Liver (tissue), 9 donors: ENCODE data around the gene ERP44. TPM values are rescaled to one million over a fixed set of nuclear protein-coding genes. Genes with fewer than 3 reads are reported as not detected.

Experiments used
- DNase-seq: peaks from one replicate; pipeline ENCODE4 v3.0.0-alpha.2; 2017; ENCODE audit warnings: low spot score
- H3K27ac ChIP-seq, 2 donors: one replicate each; pipeline ENCODE4 v1.7.0; 2013; ENCODE audit warnings: inconsistent platforms in 2 of 2, low read length in 2 of 2, control low read depth in 1 of 2, low read depth in 1 of 2, mild to moderate bottlenecking in 1 of 2
- H3K27me3 ChIP-seq, 4 donors: one replicate each; pipeline versions ENCODE4 v1.6.1 to v1.7.0; 2013; ENCODE audit warnings: low read length in 3 of 4, inconsistent platforms in 1 of 4, mild to moderate bottlenecking in 1 of 4, moderate library complexity in 1 of 4; ENCODE audit not compliant: control insufficient read depth in 4 of 4, insufficient read depth in 4 of 4
- H3K36me3 ChIP-seq, 4 donors: one replicate each; pipeline versions ENCODE4 v1.6.1 to v1.7.0; 2013; ENCODE audit warnings: low read length in 3 of 4, mild to moderate bottlenecking in 3 of 4, low read depth in 1 of 4, moderate library complexity in 1 of 4; ENCODE audit not compliant: control insufficient read depth in 4 of 4, insufficient read depth in 3 of 4
- H3K4me1 ChIP-seq, 4 donors: one replicate each; pipeline versions ENCODE4 v1.6.1 to v1.7.0; 2013; ENCODE audit warnings: low read length in 3 of 4, mild to moderate bottlenecking in 3 of 4, moderate library complexity in 1 of 4; ENCODE audit not compliant: control insufficient read depth in 4 of 4, insufficient read depth in 4 of 4
- H3K4me3 ChIP-seq, 3 donors: one replicate each; pipeline versions ENCODE4 v1.6.1 to v1.7.0; 2013; ENCODE audit warnings: low read length in 3 of 3, control low read depth in 1 of 3, low read depth in 1 of 3, mild to moderate bottlenecking in 1 of 3
- H3K9ac ChIP-seq, 2 donors: one replicate each; pipeline ENCODE4 v1.7.0; 2013; ENCODE audit warnings: low read length in 2 of 2, mild to moderate bottlenecking in 2 of 2, moderate library complexity in 2 of 2, control low read depth in 1 of 2, low read depth in 1 of 2
- H3K9me3 ChIP-seq, 4 donors: one replicate each; pipeline versions ENCODE4 v1.6.1 to v1.7.0; 2013; ENCODE audit warnings: low read length in 3 of 4; ENCODE audit not compliant: control insufficient read depth in 4 of 4
- EGR1 ChIP-seq, 2 donors: IDR thresholded peaks; 2 replicates each; pipeline ENCODE4 v1.6.1; 2016 to 2018; ENCODE audit warnings: antibody characterized with exemption in 2 of 2, low read depth in 2 of 2
- FOXA1 ChIP-seq: IDR thresholded peaks from 2 replicates; pipeline ENCODE4 v1.6.1; 2016; ENCODE audit warnings: antibody characterized with exemption
- FOXA2 ChIP-seq: IDR thresholded peaks from 2 replicates; pipeline ENCODE4 v1.6.1; 2016; ENCODE audit warnings: antibody characterized with exemption
- GABPA ChIP-seq, 2 donors: IDR thresholded peaks in 1 of 2; conservative IDR thresholded peaks in 1 of 2; 2 replicates each; pipeline ENCODE4 v1.6.1; 2016; ENCODE audit warnings: antibody characterized with exemption in 2 of 2, mild to moderate bottlenecking in 1 of 2, moderate library complexity in 1 of 2
- HNF4A ChIP-seq, 2 donors: conservative IDR thresholded peaks; 2 replicates each; pipeline ENCODE4 v1.6.1; 2016; ENCODE audit warnings: antibody characterized with exemption in 2 of 2, mild to moderate bottlenecking in 2 of 2
- HNF4G ChIP-seq: IDR thresholded peaks from 2 replicates; pipeline ENCODE4 v1.6.1; 2016; ENCODE audit warnings: antibody characterized with exemption
- JUND ChIP-seq, 2 donors: IDR thresholded peaks; 2 replicates each; pipeline ENCODE4 v1.6.1; 2016; ENCODE audit warnings: antibody characterized with exemption in 2 of 2
- RAD21 ChIP-seq, 2 donors: IDR thresholded peaks; 2 replicates each; pipeline ENCODE4 v1.6.1; 2016; ENCODE audit warnings: antibody characterized with exemption in 2 of 2, mild to moderate bottlenecking in 2 of 2
- RXRA ChIP-seq, 2 donors: IDR thresholded peaks; 2 replicates each; pipeline ENCODE4 v1.6.1; 2017 to 2018; ENCODE audit warnings: antibody characterized with exemption in 2 of 2, mild to moderate bottlenecking in 1 of 2
- SP1 ChIP-seq: IDR thresholded peaks from 2 replicates; pipeline ENCODE4 v1.6.1; 2018; ENCODE audit warnings: antibody characterized with exemption, mild to moderate bottlenecking
- ZBTB33 ChIP-seq: IDR thresholded peaks from 2 replicates; pipeline ENCODE4 v1.6.1; 2016; ENCODE audit warnings: antibody characterized with exemption
- WGBS: extraction: QIAGEN DNeasy Blood & Tissue Kit; methylation state at CpG from one replicate; pipeline ENCODE4 v1.1.7; 2013; 5-methylcytosine and 5-hydroxymethylcytosine counted together
- polyA plus RNA-seq, 2 donors: library from polyadenylated mRNA; stranded (reverse) in 1 of 2; unstranded in 1 of 2; fragments of 200-250 nt in 1 of 2; fragments of >200 nt in 1 of 2; fragmentation: Nextera tagmentation in 1 of 2; extraction: Ambion mirVana in 1 of 2; gene quantifications; one replicate each; pipeline versions ENCODE4 v1.2.1 to v1.2.3, GENCODE V29; 2013 to 2015
- total RNA-seq, 2 donors: library from RNA; depleted of rRNA; stranded (reverse); fragments of >200 nt; gene quantifications; one replicate each; pipeline ENCODE4 v1.2.3, GENCODE V29; 2014
- TF ChIP-seq, protein P1 (sequence below): fragments of 150-350 bp; IDR thresholded peaks from 2 replicates; pipeline ENCODE4 v1.5.1; 2017; ENCODE audit warnings: improper control_type of control experiment, low read depth, low read length; ENCODE audit not compliant: missing input control
- TF ChIP-seq, protein P2 (sequence below): IDR thresholded peaks from 2 replicates; pipeline ENCODE4 v1.6.1; 2016; ENCODE audit warnings: antibody characterized with exemption
- TF ChIP-seq, protein P3 (sequence below): IDR thresholded peaks from 2 replicates; pipeline ENCODE4 v1.6.1; 2016; ENCODE audit warnings: antibody characterized with exemption
- donor health status: healthy.
- donor health status: healthy.
- donor health status: healthy.
- donor health status: healthy.
- donor health status: healthy.

The ERP44 gene
- total and polyA plus RNA-seq, 4 donors = 13.0 to 26.8 (median 19.3) TPM

- no peak for DNase-seq
- H3K36me3 ChIP-seq = peaks cover 0 to 3% (median 1%) of the 10 kb centered on the region in 4 donors
- H3K27ac ChIP-seq = no peak overlapping the region
Measured at GRCh38 chr9:100033877-100034551, 64.8 kb downstream of the ERP44 start.

GRCh38 chr9:100030548-100030947 is 68.3 kb downstream of the ERP44 start:
- H3K27ac ChIP-seq = no peak overlapping the region
- WGBS = 96% methylated on average over 2 of the region's 2 CpGs
- peaks cover 0 to 3% (median 1%) of the 10 kb centered on the region in 4 donors for H3K36me3 ChIP-seq
- no peak overlapping the region for H3K9ac ChIP-seq
- DNase-seq = no peak
- H3K4me1 ChIP-seq = peaks cover 0 to 3% (median 1%) of the 10 kb centered on the region in 4 donors
- TF ChIP-seq, protein P1, sequence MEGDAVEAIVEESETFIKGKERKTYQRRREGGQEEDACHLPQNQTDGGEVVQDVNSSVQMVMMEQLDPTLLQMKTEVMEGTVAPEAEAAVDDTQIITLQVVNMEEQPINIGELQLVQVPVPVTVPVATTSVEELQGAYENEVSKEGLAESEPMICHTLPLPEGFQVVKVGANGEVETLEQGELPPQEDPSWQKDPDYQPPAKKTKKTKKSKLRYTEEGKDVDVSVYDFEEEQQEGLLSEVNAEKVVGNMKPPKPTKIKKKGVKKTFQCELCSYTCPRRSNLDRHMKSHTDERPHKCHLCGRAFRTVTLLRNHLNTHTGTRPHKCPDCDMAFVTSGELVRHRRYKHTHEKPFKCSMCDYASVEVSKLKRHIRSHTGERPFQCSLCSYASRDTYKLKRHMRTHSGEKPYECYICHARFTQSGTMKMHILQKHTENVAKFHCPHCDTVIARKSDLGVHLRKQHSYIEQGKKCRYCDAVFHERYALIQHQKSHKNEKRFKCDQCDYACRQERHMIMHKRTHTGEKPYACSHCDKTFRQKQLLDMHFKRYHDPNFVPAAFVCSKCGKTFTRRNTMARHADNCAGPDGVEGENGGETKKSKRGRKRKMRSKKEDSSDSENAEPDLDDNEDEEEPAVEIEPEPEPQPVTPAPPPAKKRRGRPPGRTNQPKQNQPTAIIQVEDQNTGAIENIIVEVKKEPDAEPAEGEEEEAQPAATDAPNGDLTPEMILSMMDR = no peak
- TF ChIP-seq, protein P2, sequence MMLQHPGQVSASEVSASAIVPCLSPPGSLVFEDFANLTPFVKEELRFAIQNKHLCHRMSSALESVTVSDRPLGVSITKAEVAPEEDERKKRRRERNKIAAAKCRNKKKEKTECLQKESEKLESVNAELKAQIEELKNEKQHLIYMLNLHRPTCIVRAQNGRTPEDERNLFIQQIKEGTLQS = no peak
- no peak for TF ChIP-seq JUND (IDR thresholded peaks at IDR 0.05)
- no peak for TF ChIP-seq HNF4G
- H3K27me3 ChIP-seq = no peaks in the 10 kb centered on the region
- H3K9me3 ChIP-seq = no peaks in the 10 kb centered on the region
- H3K4me3 ChIP-seq = no peak overlapping the region

More at GRCh38 chr9:100033877-100034551, 64.8 kb downstream of the ERP44 start:
- Histone ChIP-seq H3K9ac (no peak overlapping the region), H3K9me3 (no peaks in the 10 kb centered on the region), H3K4me3 (no peak overlapping the region), H3K27me3 (no peaks in the 10 kb centered on the region), H3K4me1 (peaks cover 0 to 2% (median 0%) of the 10 kb centered on the region in 4 donors)
- 93% methylated on average over 3 of the region's 3 CpGs for WGBS
- TF ChIP-seq GABPA (IDR thresholded peaks at IDR 0.05 in 1 of 2, conservative IDR thresholded peaks at IDR 0.05 in 1 of 2) (no peak), EGR1 (IDR thresholded peaks at IDR 0.05; ENCODE audit: low read depth in 2 of 2) (no peak), FOXA1 (no peak), RXRA (IDR thresholded peaks at IDR 0.05) (no peak), ZBTB33 (no peak), JUND (IDR thresholded peaks at IDR 0.05) (no peak), HNF4A (conservative IDR thresholded peaks at IDR 0.05) (no peak), FOXA2 (no peak), HNF4G (no peak), SP1 (no peak), RAD21 (IDR thresholded peaks at IDR 0.05) (no peak)
- TF ChIP-seq, protein P3, sequence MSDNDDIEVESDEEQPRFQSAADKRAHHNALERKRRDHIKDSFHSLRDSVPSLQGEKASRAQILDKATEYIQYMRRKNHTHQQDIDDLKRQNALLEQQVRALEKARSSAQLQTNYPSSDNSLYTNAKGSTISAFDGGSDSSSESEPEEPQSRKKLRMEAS = no peak
- TF ChIP-seq, protein P2 = no peak
- TF ChIP-seq, protein P1 = no peak
